ACHN (cell line): Measurements from ENCODE around the gene STAU1.
A peak's percentile ranks its signal among the peaks of the same experiment; 100 is the strongest.
"Not testable (repeated sequence)": the region's sequence is repeated elsewhere in the genome, so short reads cannot be mapped to it uniquely, and the experiment has no call there.

Source experiments
- DNase-seq: peaks from one replicate; pipeline ENCODE4 v3.0.0-alpha.2; 2015
- in situ Hi-C: cut with HindIII; loops from 2 replicates; pipeline ENCODE4 v1.10.0; 2017; ENCODE audit warnings: low sequenced_read_pairs, low pct_ligation_motif_present, low pct_unique_long_range_greater_than_20kb

Gene STAU1, protein sequence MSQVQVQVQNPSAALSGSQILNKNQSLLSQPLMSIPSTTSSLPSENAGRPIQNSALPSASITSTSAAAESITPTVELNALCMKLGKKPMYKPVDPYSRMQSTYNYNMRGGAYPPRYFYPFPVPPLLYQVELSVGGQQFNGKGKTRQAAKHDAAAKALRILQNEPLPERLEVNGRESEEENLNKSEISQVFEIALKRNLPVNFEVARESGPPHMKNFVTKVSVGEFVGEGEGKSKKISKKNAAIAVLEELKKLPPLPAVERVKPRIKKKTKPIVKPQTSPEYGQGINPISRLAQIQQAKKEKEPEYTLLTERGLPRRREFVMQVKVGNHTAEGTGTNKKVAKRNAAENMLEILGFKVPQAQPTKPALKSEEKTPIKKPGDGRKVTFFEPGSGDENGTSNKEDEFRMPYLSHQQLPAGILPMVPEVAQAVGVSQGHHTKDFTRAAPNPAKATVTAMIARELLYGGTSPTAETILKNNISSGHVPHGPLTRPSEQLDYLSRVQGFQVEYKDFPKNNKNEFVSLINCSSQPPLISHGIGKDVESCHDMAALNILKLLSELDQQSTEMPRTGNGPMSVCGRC

DNA sequence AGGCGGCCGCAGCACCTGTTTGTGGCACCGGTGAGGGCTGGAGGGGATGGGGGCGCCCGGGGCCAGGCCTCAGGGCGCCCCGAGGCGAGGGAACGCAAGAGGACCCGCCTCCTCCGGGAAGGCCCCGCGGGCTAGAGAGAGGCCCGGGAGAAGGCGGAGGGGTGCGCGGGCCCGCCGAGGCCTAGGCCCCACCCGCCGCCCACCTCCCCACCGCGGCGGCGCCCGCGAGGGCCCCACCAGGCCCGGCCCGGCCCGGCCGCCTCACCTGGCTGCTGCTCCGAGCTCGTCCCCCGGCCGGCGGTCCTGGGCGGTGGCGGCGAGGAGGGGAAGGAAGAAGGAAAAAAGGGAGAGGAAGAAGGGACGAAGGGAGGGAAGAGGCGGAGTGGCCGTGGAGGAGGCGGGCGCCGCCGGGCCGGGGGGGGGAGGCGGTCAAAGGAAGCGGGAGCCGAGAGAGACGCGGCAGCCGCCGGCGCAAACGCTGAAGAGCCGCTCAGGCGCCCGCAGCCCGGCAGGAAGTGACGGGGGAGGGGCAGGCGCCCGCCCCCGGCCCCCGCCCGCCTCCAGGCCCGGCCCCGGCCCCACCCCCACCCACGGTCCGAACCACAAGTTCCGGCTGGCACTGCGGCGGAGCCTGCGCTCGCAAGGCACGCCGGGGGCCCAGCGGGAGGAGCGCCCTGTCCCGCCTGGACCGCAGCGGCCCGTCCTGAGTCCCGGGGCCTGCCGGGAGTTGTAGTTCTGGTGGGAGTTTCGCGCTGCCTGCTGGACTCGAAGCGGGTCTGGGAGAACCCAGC is at the start of gene STAU1:
TSS of gene STAU1 (minus strand) at position 484 of the 791 bp plus-strand sequence. CDS start 22,133 bp downstream, outside the sequence.
- peak; percentile 92 for DNase-seq
- in situ Hi-C loops = no loop called here

DNA sequence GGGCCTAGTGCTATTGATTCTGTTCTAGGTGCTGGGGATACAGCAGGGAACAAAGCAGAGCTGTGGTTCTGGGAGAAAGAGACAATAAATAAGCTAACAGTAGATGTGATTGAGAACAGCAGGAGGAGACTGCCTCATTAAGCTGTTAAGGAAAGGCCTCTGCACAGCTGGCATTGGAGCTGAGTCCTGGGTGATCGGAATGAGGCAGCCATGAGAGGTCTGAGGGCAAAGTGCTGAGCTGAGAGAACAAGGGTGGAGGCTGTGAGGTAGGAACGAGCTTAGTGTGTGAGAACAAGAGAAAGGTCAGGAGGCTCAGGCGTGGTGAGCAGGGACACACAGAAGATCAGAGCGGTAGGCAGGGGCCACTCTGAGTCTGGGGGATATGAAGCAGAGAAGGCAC is 49.4 kb upstream of the STAU1 start:
- in situ Hi-C loops = no loop called here
- no peak for DNase-seq

DNA sequence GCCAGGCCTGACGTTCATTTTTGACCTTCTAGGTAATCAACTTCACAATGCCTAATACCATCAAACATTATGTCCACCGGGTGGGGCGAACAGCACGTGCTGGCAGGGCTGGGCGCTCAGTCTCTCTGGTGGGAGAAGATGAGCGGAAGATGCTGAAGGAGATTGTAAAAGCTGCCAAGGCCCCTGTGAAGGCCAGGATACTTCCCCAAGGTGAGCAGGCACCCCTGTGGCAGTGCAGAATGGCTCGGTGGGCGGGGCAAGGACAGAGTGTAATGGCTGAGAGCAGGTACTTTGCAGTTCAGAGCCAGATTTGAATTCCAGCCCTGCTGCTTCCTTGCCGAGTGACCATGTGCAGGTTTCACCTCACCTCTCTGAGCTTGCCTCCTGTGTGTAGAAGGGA is 48.2 kb upstream of the STAU1 start:
- no peak for DNase-seq
- in situ Hi-C loops = no loop called here

DNA sequence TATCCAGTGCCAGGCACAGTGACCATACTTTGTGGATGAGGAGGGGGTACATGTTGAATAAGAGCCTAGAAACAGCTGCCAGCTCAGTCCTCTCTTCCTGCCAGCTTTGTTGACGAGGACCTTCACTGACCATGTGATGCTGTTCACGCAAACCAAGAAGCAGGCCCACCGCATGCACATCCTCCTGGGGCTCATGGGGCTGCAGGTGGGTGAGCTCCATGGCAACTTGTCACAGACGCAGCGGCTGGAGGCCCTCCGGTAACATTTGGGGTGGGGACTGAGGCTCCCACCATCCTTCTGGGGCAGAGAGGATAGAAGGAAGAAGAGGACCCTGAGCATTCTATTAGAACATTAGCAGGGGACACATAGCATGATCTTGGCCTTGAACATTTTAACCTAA is 46.7 kb upstream of the STAU1 start:
- in situ Hi-C loops = no loop called here
- DNase-seq = no peak

DNA sequence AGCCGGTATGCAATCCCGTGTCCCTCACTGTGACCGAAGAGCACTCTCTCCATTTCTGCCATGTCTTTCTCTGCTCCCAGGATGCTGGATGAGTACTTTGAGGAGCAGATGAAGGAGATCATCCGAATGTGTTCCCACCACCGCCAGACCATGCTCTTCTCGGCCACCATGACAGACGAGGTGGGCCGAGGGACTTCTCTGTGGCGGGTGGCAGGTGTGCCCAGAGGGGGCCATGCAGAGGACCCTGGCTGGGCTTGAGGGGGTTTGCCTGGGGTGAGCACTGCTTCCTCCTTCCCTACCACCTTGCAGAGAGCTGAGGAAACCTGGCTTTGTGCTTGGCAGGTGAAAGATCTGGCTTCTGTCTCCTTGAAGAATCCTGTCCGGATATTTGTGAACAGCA is 45.1 kb upstream of the STAU1 start:
- no peak for DNase-seq
- in situ Hi-C loops = no loop called here

DNA sequence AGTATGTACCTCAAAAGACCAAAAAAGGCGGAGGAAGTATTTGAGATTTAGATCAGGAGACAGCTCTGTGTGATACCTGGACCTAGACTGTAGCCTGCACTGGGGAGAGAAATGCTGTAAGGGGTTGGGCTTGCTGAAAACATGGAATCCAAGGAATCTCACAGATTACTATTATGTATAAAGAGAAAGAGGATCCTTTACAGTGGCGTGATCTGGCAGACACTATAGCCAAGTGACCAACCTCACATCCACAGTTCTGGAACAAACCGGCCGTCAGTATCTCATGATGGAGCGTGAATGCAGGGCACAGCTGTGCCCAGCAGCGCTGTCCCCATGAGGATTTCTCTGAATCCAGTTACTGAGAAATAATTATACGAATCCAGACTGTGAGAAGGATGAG is 43.3 kb upstream of the STAU1 start:
- DNase-seq = no peak
- in situ Hi-C loops = no loop called here

DNA sequence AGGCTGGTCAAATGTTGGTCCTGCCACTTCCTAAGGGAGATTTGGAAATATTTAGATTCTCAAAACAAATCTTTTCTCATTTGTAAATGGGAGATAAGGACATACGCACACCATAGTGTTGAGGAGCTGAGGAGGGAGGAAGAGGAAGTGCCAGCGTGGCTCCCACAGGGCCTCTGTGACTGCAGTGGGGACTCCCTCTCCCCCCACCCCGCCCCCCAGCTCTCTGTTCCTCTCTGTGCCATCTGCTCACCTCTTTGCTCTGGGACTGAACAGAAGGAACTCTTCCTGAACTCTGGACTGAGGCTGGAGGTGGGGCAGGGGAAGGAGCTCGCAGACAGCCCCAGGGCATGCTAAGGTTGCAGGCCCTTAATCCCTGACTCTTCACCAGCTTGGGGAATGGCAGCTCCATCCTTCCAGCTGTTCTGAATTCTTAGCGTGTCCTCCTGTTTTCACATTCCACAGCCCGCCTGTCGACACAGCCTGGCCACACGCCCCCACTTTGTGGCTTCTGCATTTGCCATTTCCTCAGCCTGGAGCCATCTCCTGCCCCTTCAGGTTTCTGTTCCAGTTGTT is 42.5 kb upstream of the STAU1 start:
- DNase-seq = no peak
- in situ Hi-C loops = no loop called here

DNA sequence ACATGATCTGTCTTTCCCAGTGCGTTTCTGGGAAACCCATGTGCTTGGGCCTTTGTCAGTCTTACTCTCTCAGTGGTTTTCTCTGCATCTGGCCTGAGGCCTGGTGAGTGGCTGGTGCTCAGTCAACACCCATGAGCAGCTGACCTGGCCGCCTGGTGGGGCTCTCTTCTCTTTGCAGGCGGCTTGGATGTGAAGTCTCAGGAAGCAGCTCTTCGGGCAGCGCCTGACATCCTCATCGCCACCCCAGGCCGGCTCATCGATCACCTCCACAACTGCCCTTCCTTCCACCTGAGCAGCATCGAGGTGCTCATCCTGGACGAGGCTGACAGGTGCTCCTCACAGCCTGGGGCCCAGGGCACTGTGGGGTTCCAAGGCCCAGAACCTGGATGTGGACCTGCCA is 41.9 kb upstream of the STAU1 start:
- no peak for DNase-seq
- in situ Hi-C loops = no loop called here

DNA sequence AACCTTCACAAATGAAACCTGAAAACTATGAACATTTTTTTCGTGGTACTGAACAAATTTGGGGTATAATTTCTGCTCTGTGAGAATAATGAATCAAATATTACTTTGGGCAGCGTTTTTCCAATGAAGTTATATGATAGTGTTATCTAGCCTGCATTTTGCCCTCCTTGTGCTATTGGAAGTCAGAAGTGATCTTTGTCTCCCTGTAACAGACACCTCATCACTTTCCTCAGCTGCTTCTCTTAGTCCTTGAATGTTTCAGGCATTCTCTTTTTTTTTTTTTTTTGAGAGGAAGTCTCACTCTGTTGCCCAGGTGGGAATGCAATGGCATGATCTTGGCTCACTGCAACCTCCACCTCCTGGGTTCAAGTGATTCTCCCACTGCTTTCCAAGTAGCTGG is 41.2 kb upstream of the STAU1 start:
- no peak for DNase-seq
- in situ Hi-C loops = no loop called here

DNA sequence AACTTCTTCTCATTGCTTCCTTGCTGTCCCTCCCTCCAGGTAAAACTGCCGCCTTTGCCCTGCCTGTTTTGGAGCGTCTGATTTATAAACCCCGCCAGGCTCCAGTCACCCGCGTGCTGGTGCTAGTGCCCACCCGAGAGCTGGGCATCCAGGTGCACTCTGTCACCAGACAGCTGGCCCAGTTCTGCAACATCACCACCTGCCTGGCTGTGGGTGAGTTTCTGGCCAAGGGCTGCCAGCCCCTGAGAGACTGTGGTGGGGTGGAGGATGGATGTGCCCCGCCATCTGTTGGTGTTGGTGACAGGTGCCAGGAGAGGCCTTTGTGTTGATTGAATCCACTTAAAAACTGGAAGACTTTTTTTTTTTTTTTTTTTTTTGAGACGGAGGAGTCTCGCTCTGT is 40.5 kb upstream of the STAU1 start:
- in situ Hi-C loops = no loop called here
- DNase-seq = no peak

DNA sequence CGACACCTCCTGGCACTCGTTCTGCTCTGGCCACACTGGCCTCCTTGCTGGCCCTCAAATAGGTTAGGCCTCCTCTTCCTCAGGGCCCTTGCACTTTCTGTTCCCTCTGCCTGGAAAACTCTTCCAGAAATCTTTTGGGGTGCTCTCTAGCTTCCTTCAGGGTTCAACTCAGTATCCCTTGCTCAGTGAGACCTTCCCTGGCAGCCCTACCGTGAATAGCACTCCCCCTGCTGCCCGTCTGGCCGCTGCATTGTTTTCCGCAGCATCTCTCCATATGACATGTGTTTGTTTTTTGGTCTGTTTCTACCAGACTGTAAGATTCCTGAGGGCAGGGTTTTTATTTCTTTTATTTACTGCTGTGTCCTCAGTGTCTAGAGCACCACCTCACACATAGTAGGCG is 37.8 kb upstream of the STAU1 start:
- in situ Hi-C loops = no loop called here
- no peak for DNase-seq

DNA sequence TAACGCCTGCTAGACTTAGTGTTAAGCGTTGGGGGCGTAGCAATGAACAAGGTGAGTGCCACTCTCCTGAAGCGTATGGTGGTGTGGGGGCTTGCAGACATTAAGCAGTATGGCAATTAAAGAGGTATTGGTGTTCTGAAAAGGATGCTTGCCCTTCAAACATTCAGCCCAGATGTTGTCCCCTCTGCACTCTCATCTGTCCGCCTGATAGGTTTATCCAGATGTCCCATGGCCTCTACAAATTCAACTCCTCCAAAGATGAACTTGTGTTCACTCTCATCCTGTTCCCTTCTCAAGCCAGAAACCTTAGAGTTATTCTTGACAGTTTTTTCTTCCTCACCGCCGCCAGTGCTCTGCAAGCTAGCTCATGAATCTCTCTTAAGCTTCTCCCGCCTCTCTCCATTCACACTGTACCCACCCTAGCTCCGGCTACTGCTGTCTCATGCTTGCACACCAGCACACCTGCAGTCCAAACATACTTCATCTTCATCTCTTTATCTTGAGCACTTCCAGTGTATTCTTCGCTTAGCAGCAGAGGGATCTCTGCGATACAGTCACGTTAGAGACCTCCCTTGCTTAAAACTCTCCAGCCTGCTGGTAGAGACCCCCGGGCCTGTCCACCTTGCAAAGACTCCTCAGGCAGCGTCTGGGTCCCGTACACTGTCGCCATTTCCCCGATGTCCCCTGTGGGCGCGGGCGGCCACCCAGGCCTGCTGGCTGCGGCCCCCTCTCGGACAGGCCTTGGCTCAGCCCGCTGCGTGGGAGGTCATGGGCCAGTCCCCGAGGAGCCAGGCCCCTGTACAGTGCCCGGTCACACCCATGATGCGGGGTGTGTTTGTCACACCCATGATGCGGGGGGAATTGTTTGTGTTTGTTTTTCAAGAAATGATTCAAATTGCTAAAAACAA is 32.0 kb upstream of the STAU1 start:
- in situ Hi-C loops = no loop called here
- DNase-seq = no peak

DNA sequence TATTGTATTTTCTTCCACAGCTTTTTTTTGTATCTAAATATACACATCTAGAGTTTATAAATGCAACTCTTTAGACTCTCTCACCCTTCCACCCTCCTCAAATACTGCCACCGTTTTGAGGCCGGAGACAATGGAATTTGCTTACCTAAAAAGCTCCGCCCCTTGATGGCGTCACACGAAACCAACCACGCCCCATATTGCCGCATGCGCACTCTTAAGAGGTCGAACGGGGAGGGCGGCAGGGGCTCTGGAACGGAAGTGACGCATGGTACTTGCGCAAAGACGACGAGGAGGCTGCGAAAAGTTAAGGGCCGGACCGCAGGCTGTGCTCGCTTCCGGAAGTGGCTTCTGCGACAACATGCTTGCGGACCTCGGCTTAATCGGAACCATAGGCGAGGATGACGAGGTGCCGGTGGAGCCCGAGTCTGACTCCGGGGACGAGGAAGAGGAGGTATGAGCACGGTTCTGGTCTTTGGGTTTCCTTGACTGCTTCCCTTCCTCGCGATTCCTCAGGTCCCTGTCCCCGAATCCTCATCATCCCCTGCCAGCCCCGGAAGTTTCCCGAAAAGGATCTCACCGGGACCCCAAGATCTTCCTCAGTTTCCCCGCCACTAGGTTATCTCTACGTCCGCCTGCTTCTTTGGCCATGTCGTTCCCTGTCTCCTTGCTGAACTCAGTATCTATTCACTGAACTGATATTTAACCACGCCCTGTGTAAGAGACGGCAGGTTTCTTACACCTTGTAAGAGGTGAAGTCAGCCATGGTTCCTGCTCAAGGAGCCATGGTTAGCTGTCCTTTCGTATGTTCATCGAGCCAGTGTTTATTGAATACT is 31.2 kb upstream of the STAU1 start, which contains the start of gene DDX27:
TSS of gene DDX27 (plus strand) at position 326 of the 833 bp plus-strand sequence. CDS start at position 359, 33 bp downstream.
- in situ Hi-C loops = no loop called here
- DNase-seq = peak; percentile 96

DNA sequence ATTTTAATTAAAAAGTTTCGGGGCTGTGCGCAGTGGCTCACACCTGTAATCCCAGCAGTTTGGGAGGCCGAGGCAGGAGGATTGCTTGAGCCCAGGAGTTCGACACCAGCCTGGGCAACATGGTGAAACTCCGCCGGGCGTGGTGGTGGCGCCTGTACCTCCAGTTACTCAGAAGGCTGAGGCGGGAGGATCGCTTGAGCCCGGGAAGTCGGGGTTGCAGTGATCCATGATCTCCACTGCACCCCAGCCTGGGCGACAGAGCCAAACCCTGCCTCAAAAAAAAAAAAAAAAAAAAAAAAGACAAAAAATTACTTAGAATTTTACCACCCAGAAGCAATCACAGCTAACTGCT is 30.6 kb upstream of the STAU1 start:
- in situ Hi-C loops, DNase-seq: not testable (repeated sequence)

DNA sequence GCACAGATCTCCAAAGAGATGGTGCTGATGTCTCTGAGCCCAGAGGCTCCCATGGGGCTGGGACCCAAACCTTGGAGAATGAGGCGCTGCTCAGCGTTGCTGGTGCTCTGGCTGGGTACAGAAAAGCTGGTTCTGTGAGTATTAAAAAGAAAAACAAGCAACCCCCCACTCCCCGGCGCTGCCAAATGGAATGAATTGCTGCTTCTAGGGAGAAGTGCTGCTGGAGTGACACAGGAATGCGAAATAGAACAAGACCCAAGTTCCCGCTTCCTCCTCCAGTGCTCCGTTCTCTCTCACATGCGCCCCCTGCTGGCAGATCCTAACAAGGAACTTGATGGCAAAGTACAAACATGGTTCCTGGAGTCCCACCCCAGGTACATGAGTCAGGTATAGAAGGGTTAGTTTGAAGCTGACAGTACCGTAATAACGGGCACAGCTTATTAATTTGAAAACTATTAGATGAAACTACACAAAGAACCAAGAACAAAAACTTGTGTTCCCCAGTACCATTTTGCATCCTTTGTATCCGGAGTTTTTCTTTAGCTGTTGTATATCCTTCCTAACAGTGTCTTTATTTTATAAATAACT is 29.0 kb upstream of the STAU1 start:
- DNase-seq = peak; percentile 87
- in situ Hi-C loops = no loop called here

DNA sequence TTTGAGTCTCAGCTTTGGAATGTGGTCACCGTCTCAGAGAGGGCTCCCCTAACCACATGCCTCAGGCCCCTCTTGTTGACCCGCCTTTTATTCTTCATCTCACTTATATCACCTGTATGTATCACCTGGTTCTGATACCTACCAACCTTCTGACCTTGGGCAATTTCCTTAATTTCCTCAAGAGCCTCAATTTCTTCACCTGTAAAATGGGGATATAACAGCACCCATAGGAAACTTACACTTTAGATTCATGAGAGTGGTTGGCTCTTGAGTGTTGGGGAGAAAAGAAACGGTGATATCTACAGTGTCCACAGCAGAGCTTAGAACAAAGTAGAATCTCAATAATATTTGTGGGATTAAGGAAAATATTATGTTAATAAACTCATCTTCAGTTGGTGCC is 27.1 kb upstream of the STAU1 start:
- in situ Hi-C loops = no loop called here
- DNase-seq = no peak

DNA sequence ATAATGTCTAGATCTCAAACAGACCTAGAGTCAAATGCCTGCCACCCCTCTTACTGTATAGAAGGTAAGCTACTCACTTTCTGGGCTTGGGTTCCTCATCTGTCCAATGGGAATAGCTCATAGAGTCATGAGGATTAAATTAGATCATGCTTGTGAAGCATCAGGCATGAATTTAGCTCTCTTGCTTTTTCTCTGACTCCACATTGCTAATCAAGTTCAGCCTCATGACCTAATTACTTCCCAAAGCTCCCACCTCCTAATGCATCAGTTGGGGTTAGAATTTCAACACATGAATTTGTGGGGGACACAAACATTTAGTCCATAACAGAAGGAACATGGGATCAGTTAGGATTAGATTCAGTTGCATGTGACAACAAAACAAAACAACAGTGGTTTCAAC is 26.4 kb upstream of the STAU1 start:
- no peak for DNase-seq
- in situ Hi-C loops = no loop called here
